ENCODE measurements around the gene EFNA5. TPM values are rescaled to one million over a fixed set of nuclear protein-coding genes. Genes with fewer than 3 reads are reported as not detected.

Gene EFNA5
- total and polyA plus RNA-seq, 2 of the 8 experiments (the other 6 are each of a cell fraction or from before 2014, with no cell fraction given): 9.6 to 21.8 TPM

GRCh38 chr5:107437154-107437553 is 233.6 kb downstream of the EFNA5 start (continued):
- TF ChIP-seq JUN (IDR thresholded peaks at IDR 0.05; ENCODE audit: low read depth, low read length): no peak

Data from H1 (cell line).